ENCODE results near the gene PSMD6. TPM values are rescaled to one million over a fixed set of nuclear protein-coding genes. Genes with fewer than 3 reads are reported as not detected.

The PSMD6 gene
- polyA plus RNA-seq, 3 donors: 54.6 to 135 (median 101) TPM

- Mint-ChIP-seq H3K4me1 (peaks cover 20% of the 10 kb centered on the region), H3K27me3 (ENCODE audit: low read depth in 3 of 3) (peaks cover 2 to 11% (median 10%) of the 10 kb centered on the region in 3 donors), H3K36me3 (no peaks in the 10 kb centered on the region), H3K9me3 (no peaks in the 10 kb centered on the region), H3K4me3 (no peak overlapping the region), H3K27ac (no peak overlapping the region)
- H3K9ac ChIP-seq (ENCODE audit: insufficient read depth, low read length, poor library complexity, severe bottlenecking): no peak overlapping the region
- no peak overlapping the region for H3K4me3 ChIP-seq (replicated peaks in 1 of 3; ENCODE audit: low read depth in 2 of 3, low read length in 3 of 3)
- H3K4me1 ChIP-seq (ENCODE audit: control insufficient read depth in 1 of 2, insufficient read depth in 2 of 2, low read length in 2 of 2): peaks cover 7 to 12% of the 10 kb centered on the region in 2 donors
- TF ChIP-seq CTCF (IDR thresholded peaks at IDR 0.05): no peak
- no peak overlapping the region for H3K27ac ChIP-seq (ENCODE audit: low read depth in 1 of 2, low read length in 2 of 2)
- H3K9me3 ChIP-seq (replicated peaks in 1 of 2; ENCODE audit: control insufficient read depth in 1 of 2, insufficient read depth in 1 of 2, low read length in 2 of 2): no peaks in the 10 kb centered on the region
- no peak overlapping the region for H3K4me2 ChIP-seq (replicated peaks; ENCODE audit: extremely low read depth, low read length, poor library complexity, severe bottlenecking)
- peaks cover 2 to 6% of the 10 kb centered on the region in 2 donors for H3K27me3 ChIP-seq (ENCODE audit: control insufficient read depth in 2 of 2, insufficient read depth in 2 of 2, low read length in 2 of 2)
- no peaks in the 10 kb centered on the region for H4K20me1 ChIP-seq (ENCODE audit: insufficient read depth, low read length)
- H3K79me2 ChIP-seq (ENCODE audit: insufficient read depth, low read length): no peaks in the 10 kb centered on the region
- intact Hi-C loops (cut with micrococcal nuclease): no loop called here
- no peak overlapping the region for H2AFZ ChIP-seq (ENCODE audit: insufficient read depth, low read depth, low read length, poor library complexity, severe bottlenecking)
- DNase-seq: no peak
- no peaks in the 10 kb centered on the region for H3K36me3 ChIP-seq (replicated peaks in 1 of 2; ENCODE audit: control insufficient read depth in 1 of 2, insufficient read depth in 2 of 2, low read length in 2 of 2)
- 68% methylated on average over 5 of the region's 6 CpGs for WGBS (ENCODE audit: insufficient coverage)
These were observed 23.8 kb upstream of the PSMD6 start for GRCh38 chr3:64046996-64047594.

- peaks cover 2 to 16% (median 10%) of the 10 kb centered on the region in 3 donors for H3K27me3 Mint-ChIP-seq (ENCODE audit: low read depth in 3 of 3)
- H3K27ac Mint-ChIP-seq: no peak overlapping the region
- DNase-seq: no peak
- H3K9me3 Mint-ChIP-seq: no peaks in the 10 kb centered on the region
- H3K4me3 Mint-ChIP-seq: no peak overlapping the region
- H3K4me3 ChIP-seq (replicated peaks in 1 of 3; ENCODE audit: low read depth in 2 of 3, low read length in 3 of 3): no peak overlapping the region
- H3K9me3 ChIP-seq (replicated peaks in 1 of 2; ENCODE audit: control insufficient read depth in 1 of 2, insufficient read depth in 1 of 2, low read length in 2 of 2): no peaks in the 10 kb centered on the region
- 63% methylated on average over 2 of the region's 3 CpGs for whole genome bisulfite sequencing (ENCODE audit: insufficient coverage)
- H3K4me2 ChIP-seq (replicated peaks; ENCODE audit: extremely low read depth, low read length, poor library complexity, severe bottlenecking): no peak overlapping the region
- H3K4me1 ChIP-seq (ENCODE audit: control insufficient read depth in 1 of 2, insufficient read depth in 2 of 2, low read length in 2 of 2): peaks cover 7 to 12% of the 10 kb centered on the region in 2 donors
- no peak for TF ChIP-seq CTCF (IDR thresholded peaks at IDR 0.05)
- H3K36me3 ChIP-seq (replicated peaks in 1 of 2; ENCODE audit: control insufficient read depth in 1 of 2, insufficient read depth in 2 of 2, low read length in 2 of 2): no peaks in the 10 kb centered on the region
- H3K27ac ChIP-seq (ENCODE audit: low read depth in 1 of 2, low read length in 2 of 2): no peak overlapping the region
- H4K20me1 ChIP-seq (ENCODE audit: insufficient read depth, low read length): no peaks in the 10 kb centered on the region
- H3K36me3 Mint-ChIP-seq: no peaks in the 10 kb centered on the region
- H2AFZ ChIP-seq (ENCODE audit: insufficient read depth, low read depth, low read length, poor library complexity, severe bottlenecking): no peak overlapping the region
- H3K27me3 ChIP-seq (ENCODE audit: control insufficient read depth in 2 of 2, insufficient read depth in 2 of 2, low read length in 2 of 2): peaks cover 2 to 6% of the 10 kb centered on the region in 2 donors
- no peak overlapping the region for H3K9ac ChIP-seq (ENCODE audit: insufficient read depth, low read length, poor library complexity, severe bottlenecking)
- peaks cover 20% of the 10 kb centered on the region for H3K4me1 Mint-ChIP-seq
- intact Hi-C loops (cut with micrococcal nuclease): no loop called here
- H3K79me2 ChIP-seq (ENCODE audit: insufficient read depth, low read length): no peaks in the 10 kb centered on the region
These were observed 23.3 kb upstream of the PSMD6 start for GRCh38 chr3:64046592-64046991.

Data from CD14-positive monocyte (primary cell).